H1 (cell line): ENCODE measurements around the gene ASCC1. TPM values are rescaled to one million over a fixed set of nuclear protein-coding genes. Genes with fewer than 3 reads are reported as not detected.

Source experiments
- CTCF ChIA-PET: fragments of 300-600 bp; sonication (Branson Sonifier 250); formaldehyde crosslinking; loops from one replicate; lab custom pipeline; 2021; ENCODE audit not compliant: partially characterized antibody; lab: Charles Lee
- POLR2A ChIA-PET: fragments of 300-600 bp; sonication (Branson Sonifier 250); formaldehyde crosslinking; loops from one replicate; lab custom pipeline; 2021; ENCODE audit warnings: inconsistent platforms; ENCODE audit not compliant: partially characterized antibody; lab: Charles Lee
- DNase-seq, 2 experiments: peaks; one replicate each; pipeline versions ENCODE4 v3.0.0 to v3.0.0-alpha.2; 2010 to 2022; ENCODE audit warnings: low spot score in 2 of 2, low read depth in 1 of 2, mixed read lengths in 1 of 2
- FAIRE-seq: peaks from 2 replicates; lab custom pipeline; 2011; peaks lifted over from hg19 to GRCh38; lab: Jason Lieb, UNC
- H2AFZ ChIP-seq: 2 replicates; pipeline ENCODE4 v1.8.1; 2012; ENCODE audit warnings: low read length, inconsistent platforms
- H2AK5ac ChIP-seq: 2 replicates; pipeline ENCODE4 v1.6.1; 2013; ENCODE audit warnings: low read depth, low read length
- H2BK120ac ChIP-seq: replicated peaks from 2 replicates; pipeline ENCODE3; 2013; ENCODE audit warnings: low read depth, low read length, inconsistent platforms
- H2BK12ac ChIP-seq: 2 replicates; pipeline ENCODE4 v1.6.1; 2013; ENCODE audit warnings: low read depth, low read length
- H2BK15ac ChIP-seq: 2 replicates; pipeline ENCODE4 v1.6.1; 2013; ENCODE audit warnings: low read length
- H2BK20ac ChIP-seq: 2 replicates; pipeline ENCODE4 v1.6.1; 2013; ENCODE audit warnings: low read length
- H2BK5ac ChIP-seq: 2 replicates; pipeline ENCODE4 v1.6.1; 2013; ENCODE audit warnings: low read depth, low read length
- H3K14ac ChIP-seq: 2 replicates; pipeline ENCODE4 v1.6.1; 2013; ENCODE audit warnings: inconsistent platforms; ENCODE audit not compliant: insufficient read length
- H3K18ac ChIP-seq: 2 replicates; pipeline ENCODE4 v1.6.1; 2013; ENCODE audit warnings: low read length; ENCODE audit errors: extremely low read depth
- H3K23ac ChIP-seq: 2 replicates; pipeline ENCODE4 v1.6.1; 2013; ENCODE audit warnings: inconsistent platforms; ENCODE audit not compliant: insufficient read length
- H3K23me2 ChIP-seq: 2 replicates; pipeline ENCODE4 v1.6.1; 2013; ENCODE audit warnings: low read depth, low read length
- H3K27ac ChIP-seq: 2 replicates; pipeline ENCODE4 v1.6.1; 2011; ENCODE audit warnings: low read depth, low read length, inconsistent platforms
- H3K27me3 ChIP-seq, 4 experiments: replicated peaks in 1 of 4; 1 replicate in 1 of 4; 2 replicates in 3 of 4; pipeline versions ENCODE4 v1.6.1 to v1.8.1; 2011 to 2013; ENCODE audit warnings: low read length in 3 of 4, mild to moderate bottlenecking in 3 of 4, inconsistent platforms in 2 of 4, mixed read lengths in 2 of 4, moderate library complexity in 1 of 4; ENCODE audit not compliant: control insufficient read depth in 3 of 4, insufficient read depth in 3 of 4; ENCODE audit errors: extremely low read depth in 1 of 4
- H3K36me3 ChIP-seq, 4 experiments: 2 replicates each; pipeline versions ENCODE4 v1.6.1 to v1.8.1; 2011 to 2013; ENCODE audit warnings: mild to moderate bottlenecking in 4 of 4, low read length in 3 of 4, moderate library complexity in 2 of 4, control low read depth in 1 of 4, inconsistent platforms in 1 of 4; ENCODE audit not compliant: insufficient read depth in 4 of 4, control insufficient read depth in 2 of 4
- H3K4ac ChIP-seq: replicated peaks from 2 replicates; pipeline ENCODE3; 2013; ENCODE audit warnings: low read length, low read depth, mixed read lengths, inconsistent platforms; ENCODE audit not compliant: insufficient read length
- H3K4me1 ChIP-seq, 4 experiments: replicated peaks in 1 of 4; 1 replicate in 1 of 4; 2 replicates in 3 of 4; pipeline versions ENCODE4 v1.6.1 to v1.8.1; 2011 to 2013; ENCODE audit warnings: low read length in 3 of 4, inconsistent platforms in 2 of 4, mixed read lengths in 1 of 4; ENCODE audit not compliant: insufficient read depth in 4 of 4, control insufficient read depth in 3 of 4
- H3K4me2 ChIP-seq, 2 experiments: 2 replicates each; pipeline versions ENCODE4 v1.6.1 to v1.8.1; 2011 to 2013; ENCODE audit warnings: low read depth in 2 of 2, low read length in 2 of 2, control low read depth in 1 of 2, inconsistent platforms in 1 of 2, mild to moderate bottlenecking in 1 of 2; ENCODE audit not compliant: insufficient read depth in 1 of 2
- H3K4me3 ChIP-seq, 4 experiments: fragments of 200-600, 300-600 bp in 1 of 4; sonication (generic), shearing (Covaris generic), sonication (Bioruptor Twin) in 1 of 4; 2 replicates each; pipeline versions ENCODE4 v1.5.1 to v1.8.1; 2011 to 2016; ENCODE audit warnings: low read length in 4 of 4, low read depth in 3 of 4, control low read depth in 2 of 4, inconsistent platforms in 2 of 4, mild to moderate bottlenecking in 2 of 4, mixed read lengths in 1 of 4, moderate library complexity in 1 of 4; ENCODE audit not compliant: insufficient read depth in 2 of 4; ENCODE audit errors: extremely low read depth in 1 of 4
- H3K56ac ChIP-seq: replicated peaks from 2 replicates; pipeline ENCODE3; 2013; ENCODE audit warnings: low read depth, mild to moderate bottlenecking, mixed read lengths, low read length, inconsistent platforms; ENCODE audit not compliant: insufficient read length
- H3K79me1 ChIP-seq: 2 replicates; pipeline ENCODE4 v1.6.1; 2013; ENCODE audit warnings: low read depth, low read length, control low read depth
- H3K79me2 ChIP-seq, 2 experiments: 2 replicates each; pipeline versions ENCODE4 v1.6.1 to v1.8.1; 2012 to 2013; ENCODE audit warnings: low read length in 2 of 2, mild to moderate bottlenecking in 2 of 2, inconsistent platforms in 1 of 2; ENCODE audit not compliant: insufficient read depth in 2 of 2, control insufficient read depth in 1 of 2
- H3K9ac ChIP-seq, 4 experiments: replicated peaks in 1 of 4; 1 replicate in 1 of 4; 2 replicates in 3 of 4; pipeline versions ENCODE4 v1.6.1 to v1.8.1; 2011 to 2013; ENCODE audit warnings: low read depth in 3 of 4, low read length in 3 of 4, control low read depth in 2 of 4, mild to moderate bottlenecking in 2 of 4, moderate library complexity in 2 of 4, inconsistent platforms in 1 of 4; ENCODE audit errors: extremely low read depth in 1 of 4
- H3K9me3 ChIP-seq, 2 experiments: 2 replicates each; pipeline versions ENCODE4 v1.6.1 to v1.8.1; 2012 to 2013; ENCODE audit warnings: mild to moderate bottlenecking in 2 of 2, moderate library complexity in 2 of 2, control low read depth in 1 of 2, inconsistent platforms in 1 of 2, low read depth in 1 of 2, low read length in 1 of 2, mixed read lengths in 1 of 2; ENCODE audit not compliant: insufficient read depth in 2 of 2
- H4K20me1 ChIP-seq, 2 experiments: replicated peaks in 1 of 2; 2 replicates each; pipeline versions ENCODE3 to v1.8.1; 2011 to 2013; ENCODE audit warnings: inconsistent platforms in 2 of 2, low read length in 2 of 2, mild to moderate bottlenecking in 1 of 2; ENCODE audit not compliant: insufficient read depth in 2 of 2, control insufficient read depth in 1 of 2
- H4K5ac ChIP-seq: 2 replicates; pipeline ENCODE4 v1.6.1; 2013; ENCODE audit warnings: low read length, low read depth, mixed read lengths, inconsistent platforms; ENCODE audit not compliant: insufficient read length
- H4K8ac ChIP-seq: 2 replicates; pipeline ENCODE4 v1.8.0; 2013; ENCODE audit warnings: mild to moderate bottlenecking, moderate library complexity, low read length, inconsistent platforms; ENCODE audit not compliant: insufficient read depth; ENCODE audit errors: extremely low read depth
- H4K91ac ChIP-seq: replicated peaks from 2 replicates; pipeline ENCODE3; 2013; ENCODE audit warnings: low read length, mixed read lengths, inconsistent platforms; ENCODE audit not compliant: insufficient read length
- CEBPB ChIP-seq: IDR thresholded peaks from 2 replicates; pipeline ENCODE4 v1.6.1; 2012; ENCODE audit warnings: low read depth, low read length
- GABPA ChIP-seq: IDR thresholded peaks from 2 replicates; pipeline ENCODE4 v1.6.1; 2011; ENCODE audit warnings: mild to moderate bottlenecking, low read length, moderate library complexity, borderline replicate concordance; ENCODE audit not compliant: insufficient read depth
- NANOG ChIP-seq: IDR thresholded peaks from 2 replicates; pipeline ENCODE4 v1.6.1; 2011; ENCODE audit warnings: low read length, low read depth, mild to moderate bottlenecking, inconsistent platforms; ENCODE audit not compliant: insufficient read depth, poor library complexity, severe bottlenecking
- POU5F1 ChIP-seq: IDR thresholded peaks from 2 replicates; pipeline ENCODE4 v1.6.1; 2011; ENCODE audit warnings: low read depth, mild to moderate bottlenecking, low read length, moderate library complexity
- SP2 ChIP-seq: IDR thresholded peaks from 2 replicates; pipeline ENCODE4 v1.6.1; 2012; ENCODE audit warnings: mild to moderate bottlenecking, low read length, inconsistent platforms
- SRF ChIP-seq: IDR thresholded peaks from 2 replicates; pipeline ENCODE4 v1.6.1; 2011; ENCODE audit warnings: mild to moderate bottlenecking, low read depth, low read length, moderate library complexity
- WGBS, 2 experiments: shearing (Covaris generic) in 1 of 2; methylation state at CpG; one replicate each; pipeline versions ENCODE4 v1.1.6 to v1.1.7; 2013 to 2015; ENCODE audit warnings: low lambda C conversion rate in 2 of 2, mixed read lengths in 2 of 2, inconsistent platforms in 1 of 2, low coverage in 1 of 2, missing lambda C conversion rate in 1 of 2; ENCODE audit not compliant: insufficient replicate concordance in 2 of 2, insufficient coverage in 1 of 2, insufficient read length in 1 of 2; ENCODE audit errors: extremely low coverage in 1 of 2, missing lambda C conversion rate in 1 of 2; 5-methylcytosine and 5-hydroxymethylcytosine counted together
- polyA plus RNA-seq, 7 experiments: library from polyadenylated mRNA; depleted of rRNA in 3 of 7; stranded (reverse) in 5 of 7; unstranded in 2 of 7; fragments of >200 nt in 5 of 7; fragments of 200-250 nt in 2 of 7; gene quantifications; 1 replicate in 5 of 7; 2 replicates in 1 of 7; 4 replicates in 1 of 7; pipeline versions ENCODE4 v1.2.1 to v1.2.3, GENCODE V29; 2011 to 2013; ENCODE audit warnings: missing spikeins in 2 of 7, mixed read lengths in 2 of 7
- total RNA-seq: library from RNA; stranded (reverse); fragmentation: NEBNext Ultra II Directional; extraction: Animal tissue kit (Norgen Biotek cat#: 25700); gene quantifications from 2 replicates; pipeline ENCODE4 v1.2.1, GENCODE V29; 2021

ASCC1 gene
- total and polyA plus RNA-seq, 2 of the 8 experiments (the other 6 are each of a cell fraction or from before 2014, with no cell fraction given), result 25.6 to 35.8 TPM

- H2BK15ac ChIP-seq, result no peak overlapping the region
- no peak overlapping the region for H2BK20ac ChIP-seq
- H4K20me1 ChIP-seq, result no peaks in the 10 kb centered on the region
- DNase-seq (no peak), FAIRE-seq (no peak)
- no peaks in the 10 kb centered on the region for H3K79me1 ChIP-seq
- H3K23me2 ChIP-seq, result no peaks in the 10 kb centered on the region
- ChIA-PET CTCF (interaction anchor here (1.4 kb wide), 1 partner anchor 26 kb away, joined by 5 read pairs; no protein-coding TSS in a partner anchor), POLR2A (interaction anchor here (1.1 kb wide), 1 partner anchor 14 kb away, joined by 3 read pairs; no protein-coding TSS in a partner anchor)
- no peak overlapping the region for H3K4me3 ChIP-seq
- H3K27ac ChIP-seq, result no peak overlapping the region
- H2AK5ac ChIP-seq, result no peak overlapping the region
- no peak for TF ChIP-seq POU5F1
- TF ChIP-seq SRF, result no peak
- no peak for TF ChIP-seq CEBPB
- TF ChIP-seq NANOG, result no peak
- TF ChIP-seq SP2, result no peak
- TF ChIP-seq GABPA, result no peak
- H3K14ac ChIP-seq, result no peak overlapping the region
- H3K9ac ChIP-seq, result no peak overlapping the region; a peak in 1 of 7 replicates
- H4K8ac ChIP-seq, result no peak overlapping the region
- H3K4me2 ChIP-seq, result no peak overlapping the region
- no peak overlapping the region for H3K18ac ChIP-seq
- peaks cover 0 to 18% (median 4%) of the 10 kb centered on the region in 4 experiments; a peak in 4 of 8 replicates for H3K36me3 ChIP-seq
- no peaks in the 10 kb centered on the region for H3K4me1 ChIP-seq
- H2AFZ ChIP-seq, result no peak overlapping the region
- H3K9me3 ChIP-seq, result no peaks in the 10 kb centered on the region
- no peak overlapping the region for H4K5ac ChIP-seq
- H2BK5ac ChIP-seq, result no peak overlapping the region
- H3K79me2 ChIP-seq, result no peaks in the 10 kb centered on the region
- H3K4ac ChIP-seq, result no peak overlapping the region
- WGBS, 2 experiments, result 87% methylated on average over 9 of the region's 9 CpGs; no CpG with 5 or more reads in 1 of the 2 experiments
- H2BK12ac ChIP-seq, result no peak overlapping the region
- H3K27me3 ChIP-seq, result no peaks in the 10 kb centered on the region
- no peak overlapping the region for H4K91ac ChIP-seq
- no peak overlapping the region for H3K56ac ChIP-seq
- no peak overlapping the region for H3K23ac ChIP-seq
- H2BK120ac ChIP-seq, result no peak overlapping the region
Measured at GRCh38 chr10:72204296-72204695, 11.8 kb downstream of the ASCC1 start.
